ENCODE measurements around the gene EPB41L3.

EPB41L3 gene

DNA sequence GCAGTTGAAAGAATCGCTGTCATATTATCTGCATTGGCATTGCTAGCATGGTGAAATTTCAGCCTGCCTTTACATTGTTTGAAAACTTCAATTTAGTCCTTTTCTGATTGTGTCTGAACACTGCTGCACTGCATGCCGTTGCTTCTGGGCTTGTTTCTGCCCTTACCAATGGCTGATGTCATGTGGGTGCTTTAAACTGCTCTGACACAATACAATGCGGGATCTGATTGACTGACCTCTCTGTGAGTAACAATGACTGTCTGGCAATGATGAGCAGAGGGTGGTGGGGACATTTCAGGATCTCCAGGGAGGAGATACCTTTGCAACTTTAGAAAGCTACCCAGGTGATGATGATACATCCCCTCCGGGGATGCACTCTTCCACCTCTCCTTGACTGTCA lies 128.8 kb downstream of the EPB41L3 start:
- TF ChIP-seq CEBPB (IDR thresholded peaks at IDR 0.05) = no peak
- no peak for TF ChIP-seq FOXM1 (IDR thresholded peaks at IDR 0.05; ENCODE audit: borderline replicate concordance, low read depth)
- no peak for TF ChIP-seq TEAD4 (IDR thresholded peaks at IDR 0.05)
- no peak for TF ChIP-seq ZBTB7A (IDR thresholded peaks at IDR 0.05; ENCODE audit: low read depth)
- no peak for TF ChIP-seq RAD21 (IDR thresholded peaks at IDR 0.05; ENCODE audit: low read depth)
- TF ChIP-seq EGR1 (IDR thresholded peaks at IDR 0.05) = no peak
- TF ChIP-seq, protein P1, sequence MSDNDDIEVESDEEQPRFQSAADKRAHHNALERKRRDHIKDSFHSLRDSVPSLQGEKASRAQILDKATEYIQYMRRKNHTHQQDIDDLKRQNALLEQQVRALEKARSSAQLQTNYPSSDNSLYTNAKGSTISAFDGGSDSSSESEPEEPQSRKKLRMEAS (IDR thresholded peaks at IDR 0.05) = no peak
- no peak for TF ChIP-seq TCF12 (IDR thresholded peaks at IDR 0.05; ENCODE audit: low read depth)
- TF ChIP-seq, protein P2, sequence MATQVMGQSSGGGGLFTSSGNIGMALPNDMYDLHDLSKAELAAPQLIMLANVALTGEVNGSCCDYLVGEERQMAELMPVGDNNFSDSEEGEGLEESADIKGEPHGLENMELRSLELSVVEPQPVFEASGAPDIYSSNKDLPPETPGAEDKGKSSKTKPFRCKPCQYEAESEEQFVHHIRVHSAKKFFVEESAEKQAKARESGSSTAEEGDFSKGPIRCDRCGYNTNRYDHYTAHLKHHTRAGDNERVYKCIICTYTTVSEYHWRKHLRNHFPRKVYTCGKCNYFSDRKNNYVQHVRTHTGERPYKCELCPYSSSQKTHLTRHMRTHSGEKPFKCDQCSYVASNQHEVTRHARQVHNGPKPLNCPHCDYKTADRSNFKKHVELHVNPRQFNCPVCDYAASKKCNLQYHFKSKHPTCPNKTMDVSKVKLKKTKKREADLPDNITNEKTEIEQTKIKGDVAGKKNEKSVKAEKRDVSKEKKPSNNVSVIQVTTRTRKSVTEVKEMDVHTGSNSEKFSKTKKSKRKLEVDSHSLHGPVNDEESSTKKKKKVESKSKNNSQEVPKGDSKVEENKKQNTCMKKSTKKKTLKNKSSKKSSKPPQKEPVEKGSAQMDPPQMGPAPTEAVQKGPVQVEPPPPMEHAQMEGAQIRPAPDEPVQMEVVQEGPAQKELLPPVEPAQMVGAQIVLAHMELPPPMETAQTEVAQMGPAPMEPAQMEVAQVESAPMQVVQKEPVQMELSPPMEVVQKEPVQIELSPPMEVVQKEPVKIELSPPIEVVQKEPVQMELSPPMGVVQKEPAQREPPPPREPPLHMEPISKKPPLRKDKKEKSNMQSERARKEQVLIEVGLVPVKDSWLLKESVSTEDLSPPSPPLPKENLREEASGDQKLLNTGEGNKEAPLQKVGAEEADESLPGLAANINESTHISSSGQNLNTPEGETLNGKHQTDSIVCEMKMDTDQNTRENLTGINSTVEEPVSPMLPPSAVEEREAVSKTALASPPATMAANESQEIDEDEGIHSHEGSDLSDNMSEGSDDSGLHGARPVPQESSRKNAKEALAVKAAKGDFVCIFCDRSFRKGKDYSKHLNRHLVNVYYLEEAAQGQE (IDR thresholded peaks at IDR 0.05; ENCODE audit: low read depth) = no peak
- no peak for TF ChIP-seq YY1 (IDR thresholded peaks at IDR 0.05; ENCODE audit: low read depth)
- no peak for TF ChIP-seq USF1 (IDR thresholded peaks at IDR 0.05)
- no peak for TF ChIP-seq NFIC (IDR thresholded peaks at IDR 0.05)
- TF ChIP-seq CREB1 (IDR thresholded peaks at IDR 0.05; ENCODE audit: low read depth) = no peak
- no peak for TF ChIP-seq EP300 (IDR thresholded peaks at IDR 0.05; ENCODE audit: borderline replicate concordance)
- no peak for TF ChIP-seq TAF1 (IDR thresholded peaks at IDR 0.05; ENCODE audit: low read depth)

DNA sequence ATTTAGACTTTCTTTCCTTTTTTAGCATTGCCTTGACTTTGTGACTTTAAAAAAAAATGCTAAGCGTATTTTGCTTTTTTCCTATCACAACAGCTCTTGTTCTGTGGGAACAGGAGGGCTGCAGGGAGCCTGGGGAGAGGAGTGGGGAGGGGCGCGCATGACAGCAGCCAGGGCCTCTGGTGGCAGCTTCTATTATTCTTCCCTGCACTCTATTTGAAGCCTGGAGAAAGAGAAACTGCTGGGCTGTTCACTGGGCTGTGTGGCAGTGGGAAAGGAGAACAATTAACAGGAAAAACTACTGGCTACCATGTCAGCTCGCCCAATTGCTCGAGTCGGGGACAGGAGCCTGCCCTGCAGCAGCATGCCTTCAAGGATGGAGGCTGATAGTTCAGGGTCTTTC lies 129.3 kb downstream of the EPB41L3 start:
- no peak for TF ChIP-seq NFIC (IDR thresholded peaks at IDR 0.05)
- no peak for TF ChIP-seq FOXM1 (IDR thresholded peaks at IDR 0.05; ENCODE audit: borderline replicate concordance, low read depth)
- no peak for TF ChIP-seq TEAD4 (IDR thresholded peaks at IDR 0.05)
- TF ChIP-seq USF1 (IDR thresholded peaks at IDR 0.05) = no peak
- no peak for TF ChIP-seq YY1 (IDR thresholded peaks at IDR 0.05; ENCODE audit: low read depth)
- TF ChIP-seq CREB1 (IDR thresholded peaks at IDR 0.05; ENCODE audit: low read depth) = no peak
- no peak for TF ChIP-seq EGR1 (IDR thresholded peaks at IDR 0.05)
- no peak for TF ChIP-seq RAD21 (IDR thresholded peaks at IDR 0.05; ENCODE audit: low read depth)
- no peak for TF ChIP-seq TAF1 (IDR thresholded peaks at IDR 0.05; ENCODE audit: low read depth)
- TF ChIP-seq, protein P2 (IDR thresholded peaks at IDR 0.05; ENCODE audit: low read depth) = no peak
- TF ChIP-seq CEBPB (IDR thresholded peaks at IDR 0.05) = no peak
- TF ChIP-seq, protein P1 (IDR thresholded peaks at IDR 0.05) = no peak

DNA sequence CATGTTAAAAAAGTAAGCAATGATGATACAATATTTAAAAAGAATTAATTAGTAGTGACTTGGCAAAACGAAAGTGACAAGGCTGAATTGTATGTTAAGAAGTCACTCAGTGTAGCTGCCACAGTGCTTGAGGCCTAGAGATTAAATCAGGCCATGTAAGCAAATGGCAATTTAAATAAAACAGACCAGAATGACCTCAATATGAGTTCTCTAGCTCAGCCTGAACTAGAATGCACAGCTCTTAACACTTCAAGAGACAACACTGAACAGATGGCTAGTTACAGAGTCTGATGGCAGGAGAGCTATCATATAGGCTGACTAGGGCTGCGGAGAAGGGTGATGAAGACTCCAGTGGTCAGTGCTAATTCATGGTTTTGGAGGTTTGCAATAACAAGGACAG lies 130.3 kb downstream of the EPB41L3 start:
- TF ChIP-seq EGR1 (IDR thresholded peaks at IDR 0.05) (no peak), YY1 (IDR thresholded peaks at IDR 0.05; ENCODE audit: low read depth) (no peak), CREB1 (IDR thresholded peaks at IDR 0.05; ENCODE audit: low read depth) (no peak), TEAD4 (IDR thresholded peaks at IDR 0.05) (no peak), RAD21 (IDR thresholded peaks at IDR 0.05; ENCODE audit: low read depth) (no peak), FOXM1 (IDR thresholded peaks at IDR 0.05; ENCODE audit: borderline replicate concordance, low read depth) (no peak), NFIC (IDR thresholded peaks at IDR 0.05) (no peak)

GRCh38 chr18:5410582-5410981 lies 133.2 kb downstream of the EPB41L3 start:
- TF ChIP-seq RAD21 (IDR thresholded peaks at IDR 0.05; ENCODE audit: low read depth) = no peak
- no peak for TF ChIP-seq YY1 (IDR thresholded peaks at IDR 0.05; ENCODE audit: low read depth)
- TF ChIP-seq, protein P1 (IDR thresholded peaks at IDR 0.05) = no peak
- no peak for TF ChIP-seq FOXM1 (IDR thresholded peaks at IDR 0.05; ENCODE audit: borderline replicate concordance, low read depth)
- no peak for TF ChIP-seq ZBTB7A (IDR thresholded peaks at IDR 0.05; ENCODE audit: low read depth)
- TF ChIP-seq CREB1 (IDR thresholded peaks at IDR 0.05; ENCODE audit: low read depth) = no peak
- no peak for TF ChIP-seq TEAD4 (IDR thresholded peaks at IDR 0.05)
- TF ChIP-seq CEBPB (IDR thresholded peaks at IDR 0.05) = no peak
- TF ChIP-seq TCF12 (IDR thresholded peaks at IDR 0.05; ENCODE audit: low read depth) = no peak
- TF ChIP-seq EGR1 (IDR thresholded peaks at IDR 0.05) = no peak
- TF ChIP-seq EP300 (IDR thresholded peaks at IDR 0.05; ENCODE audit: borderline replicate concordance) = no peak
- no peak for TF ChIP-seq USF1 (IDR thresholded peaks at IDR 0.05)
- TF ChIP-seq, protein P2 (IDR thresholded peaks at IDR 0.05; ENCODE audit: low read depth) = no peak
- TF ChIP-seq NFIC (IDR thresholded peaks at IDR 0.05) = no peak
- no peak for TF ChIP-seq TAF1 (IDR thresholded peaks at IDR 0.05; ENCODE audit: low read depth)

Data from Ishikawa (cell line).